ENCODE measurements around the gene NUF2. TPM values are rescaled to one million over a fixed set of nuclear protein-coding genes. Genes with fewer than 3 reads are reported as not detected.

Gene NUF2
- polyA plus RNA-seq, 3 donors = 0.12 to 0.37 TPM; not detected in 1

DNA sequence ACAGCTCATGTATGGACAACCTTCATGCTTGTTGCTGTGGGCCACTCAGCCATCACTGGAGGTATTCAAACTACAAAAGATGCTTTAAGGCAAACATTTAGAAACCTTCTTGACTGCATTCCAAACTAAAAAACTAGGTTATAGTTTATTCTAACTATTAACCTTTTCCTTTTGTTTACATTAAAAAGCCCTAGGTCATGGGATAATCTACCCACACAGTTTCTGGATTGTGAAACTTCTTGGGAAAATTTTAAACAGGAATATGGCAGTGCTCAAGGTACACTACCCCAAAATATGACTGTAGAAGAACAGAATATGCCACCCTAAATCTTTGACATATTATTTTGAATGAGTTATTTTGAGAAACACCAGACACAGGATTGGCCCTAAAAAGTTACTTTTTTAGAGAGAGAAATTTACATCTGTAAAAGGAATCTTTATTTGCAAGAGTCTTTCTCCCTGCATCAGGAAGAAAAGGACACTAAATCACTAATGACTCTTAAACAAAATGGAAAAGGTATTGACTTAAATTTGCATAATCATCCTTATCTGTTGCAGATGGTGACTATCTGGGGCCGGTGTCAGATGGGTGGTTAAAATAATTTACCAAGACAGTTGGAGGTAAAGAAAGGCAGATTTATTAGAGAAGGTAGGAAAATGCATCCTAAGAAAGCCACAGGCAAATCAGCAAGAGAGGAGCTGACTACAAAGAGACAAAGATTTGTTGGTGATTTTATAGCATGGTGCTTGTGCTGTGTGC, 25.1 kb upstream of the NUF2 start:
- Histone ChIP-seq H3K4me3 (replicated peaks in 1 of 3; ENCODE audit: low read depth in 2 of 3, low read length in 3 of 3) (no peak overlapping the region), H3K79me2 (ENCODE audit: insufficient read depth, low read length) (no peaks in the 10 kb centered on the region), H3K27me3 (ENCODE audit: control insufficient read depth in 2 of 2, insufficient read depth in 2 of 2, low read length in 2 of 2) (no peaks in the 10 kb centered on the region), H3K9me3 (replicated peaks in 1 of 2; ENCODE audit: control insufficient read depth in 1 of 2, insufficient read depth in 1 of 2, low read length in 2 of 2) (no peaks in the 10 kb centered on the region), H3K9ac (ENCODE audit: insufficient read depth, low read length, poor library complexity, severe bottlenecking) (no peak overlapping the region), H3K4me1 (ENCODE audit: control insufficient read depth in 1 of 2, insufficient read depth in 2 of 2, low read length in 2 of 2) (no peaks in the 10 kb centered on the region), H2AFZ (ENCODE audit: insufficient read depth, low read depth, low read length, poor library complexity, severe bottlenecking) (no peak overlapping the region), H3K36me3 (replicated peaks in 1 of 2; ENCODE audit: control insufficient read depth in 1 of 2, insufficient read depth in 2 of 2, low read length in 2 of 2) (no peaks in the 10 kb centered on the region), H3K4me2 (replicated peaks; ENCODE audit: extremely low read depth, low read length, poor library complexity, severe bottlenecking) (no peak overlapping the region), H4K20me1 (ENCODE audit: insufficient read depth, low read length) (no peaks in the 10 kb centered on the region), H3K27ac (ENCODE audit: low read depth in 1 of 2, low read length in 2 of 2) (no peak overlapping the region)
- DNase-seq = no peak
- 67% methylated on average over 1 of the region's 1 CpG for WGBS (ENCODE audit: insufficient coverage)
- peaks cover 3 to 9% of the 10 kb centered on the region in 2 donors for H3K36me3 Mint-ChIP-seq
- intact Hi-C loops (cut with micrococcal nuclease) = no loop called here
- no peaks in the 10 kb centered on the region for H3K4me1 Mint-ChIP-seq
- H3K27ac Mint-ChIP-seq = no peak overlapping the region
- no peak overlapping the region for H3K4me3 Mint-ChIP-seq
- no peaks in the 10 kb centered on the region for H3K27me3 Mint-ChIP-seq (ENCODE audit: low read depth in 3 of 3)
- TF ChIP-seq CTCF (IDR thresholded peaks at IDR 0.05) = no peak
- H3K9me3 Mint-ChIP-seq = peaks cover 0 to 7% (median 5%) of the 10 kb centered on the region in 7 donors

DNA sequence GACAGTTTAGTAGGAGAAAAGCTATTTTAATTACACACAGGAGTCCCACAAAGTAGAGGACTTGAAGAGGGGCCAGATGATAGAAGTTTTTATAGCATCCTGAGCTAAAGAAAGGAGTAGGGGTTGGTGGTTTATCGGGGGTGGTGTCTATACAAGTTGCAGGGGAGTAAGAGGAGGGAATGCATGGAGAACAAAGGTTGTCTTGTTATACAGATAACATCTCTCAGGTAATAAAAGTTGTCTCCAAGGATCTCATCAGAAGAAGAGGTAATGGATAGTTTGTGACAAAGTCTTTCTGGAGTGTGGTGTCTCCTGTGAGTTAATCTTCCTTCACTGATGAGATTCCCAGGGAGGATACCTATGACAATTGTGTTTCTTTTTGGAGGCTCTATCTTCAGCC, 23.4 kb upstream of the NUF2 start:
- DNase-seq = no peak
- no peak overlapping the region for H3K4me3 Mint-ChIP-seq
- Histone ChIP-seq H3K36me3 (replicated peaks in 1 of 2; ENCODE audit: control insufficient read depth in 1 of 2, insufficient read depth in 2 of 2, low read length in 2 of 2) (no peaks in the 10 kb centered on the region), H3K79me2 (ENCODE audit: insufficient read depth, low read length) (no peaks in the 10 kb centered on the region), H3K4me2 (replicated peaks; ENCODE audit: extremely low read depth, low read length, poor library complexity, severe bottlenecking) (no peak overlapping the region), H3K9ac (ENCODE audit: insufficient read depth, low read length, poor library complexity, severe bottlenecking) (no peak overlapping the region), H3K27me3 (ENCODE audit: control insufficient read depth in 2 of 2, insufficient read depth in 2 of 2, low read length in 2 of 2) (no peaks in the 10 kb centered on the region), H3K4me3 (replicated peaks in 1 of 3; ENCODE audit: low read depth in 2 of 3, low read length in 3 of 3) (no peak overlapping the region), H3K27ac (ENCODE audit: low read depth in 1 of 2, low read length in 2 of 2) (no peak overlapping the region), H3K9me3 (replicated peaks in 1 of 2; ENCODE audit: control insufficient read depth in 1 of 2, insufficient read depth in 1 of 2, low read length in 2 of 2) (no peaks in the 10 kb centered on the region), H2AFZ (ENCODE audit: insufficient read depth, low read depth, low read length, poor library complexity, severe bottlenecking) (no peak overlapping the region), H4K20me1 (ENCODE audit: insufficient read depth, low read length) (no peaks in the 10 kb centered on the region), H3K4me1 (ENCODE audit: control insufficient read depth in 1 of 2, insufficient read depth in 2 of 2, low read length in 2 of 2) (no peaks in the 10 kb centered on the region)
- H3K27me3 Mint-ChIP-seq (ENCODE audit: low read depth in 3 of 3) = no peaks in the 10 kb centered on the region
- H3K4me1 Mint-ChIP-seq = no peaks in the 10 kb centered on the region
- TF ChIP-seq CTCF (IDR thresholded peaks at IDR 0.05) = no peak
- WGBS (ENCODE audit: insufficient coverage) = no CpG with 5 or more reads among the region's 1 CpG
- intact Hi-C loops (cut with micrococcal nuclease) = no loop called here
- H3K27ac Mint-ChIP-seq = no peak overlapping the region
- peaks cover 6 to 9% of the 10 kb centered on the region in 2 donors for H3K36me3 Mint-ChIP-seq
- peaks cover 0 to 6% (median 0%) of the 10 kb centered on the region in 7 donors for H3K9me3 Mint-ChIP-seq
